T-helper 22 cell (primary cell): ENCODE measurements around the gene PITPNC1.
"Not testable (repeated sequence)": the region's sequence is repeated elsewhere in the genome, so short reads cannot be mapped to it uniquely, and the experiment has no call there.

Source experiments
- DNase-seq: peaks from one replicate; pipeline ENCODE4 v3.0.0-alpha.2; 2020; ENCODE audit warnings: low read depth

The PITPNC1 gene

GRCh38 chr17:67624886-67625656, 248.0 kb downstream of the PITPNC1 start:
- DNase-seq: no peak

DNA sequence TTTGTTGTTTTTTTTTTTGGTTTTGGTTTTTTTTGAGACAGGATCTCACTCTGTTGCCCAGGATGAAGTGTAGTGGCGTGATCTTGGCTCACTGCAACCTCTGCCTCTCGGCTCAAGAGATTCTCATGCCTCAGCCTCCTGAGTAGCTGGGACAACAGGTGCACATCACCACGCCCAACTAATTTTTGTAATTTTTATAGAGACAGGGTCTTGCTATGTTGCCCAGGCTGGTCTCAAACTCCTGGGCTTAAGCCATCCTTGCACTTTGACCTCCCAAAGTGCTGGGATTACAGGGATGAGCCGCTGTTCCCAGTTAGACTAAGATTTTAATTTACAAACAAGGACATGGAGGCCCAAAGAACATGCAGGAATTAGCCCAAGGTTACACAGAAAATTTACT, 248.9 kb downstream of the PITPNC1 start:
- no peak for DNase-seq

DNA sequence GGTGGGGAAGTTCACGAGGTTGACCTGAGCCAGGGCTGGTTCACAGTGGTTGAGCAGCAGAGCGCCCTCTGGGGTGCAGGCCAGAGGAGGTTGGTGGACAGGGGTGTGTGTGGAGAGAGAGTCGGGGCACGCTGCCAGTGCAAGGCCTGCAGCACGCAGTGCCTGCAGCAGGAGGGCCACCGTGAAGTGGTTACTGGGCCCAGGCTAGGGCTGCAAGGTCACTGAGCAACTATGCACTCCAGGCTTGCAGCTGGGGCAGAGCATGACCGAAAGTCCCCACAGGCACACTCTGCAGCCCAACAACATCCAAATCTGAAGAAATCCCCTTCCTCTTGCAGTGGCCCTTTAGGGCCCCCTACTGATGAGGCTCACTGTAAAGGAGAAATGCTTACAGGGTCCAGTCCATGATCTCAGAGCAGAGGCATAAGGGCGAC, 251.5 kb downstream of the PITPNC1 start:
- no peak for DNase-seq

DNA sequence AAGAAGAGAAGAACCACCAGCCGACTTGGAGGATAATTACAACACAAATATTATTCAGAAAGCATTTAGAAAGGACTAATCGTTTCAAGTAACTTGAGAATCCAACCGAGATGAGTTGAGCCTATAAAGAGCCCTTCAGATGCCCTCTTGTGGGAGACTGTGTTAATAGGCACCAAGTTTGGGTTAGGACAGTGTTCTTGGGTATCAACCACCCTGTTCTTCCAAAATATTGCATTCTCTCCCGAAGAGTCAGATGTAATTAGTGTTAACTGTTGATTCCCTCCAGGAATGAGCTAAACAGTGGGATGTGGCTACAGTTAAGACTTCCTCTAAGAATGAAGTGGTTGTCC, 252.9 kb downstream of the PITPNC1 start:
- no peak for DNase-seq

DNA sequence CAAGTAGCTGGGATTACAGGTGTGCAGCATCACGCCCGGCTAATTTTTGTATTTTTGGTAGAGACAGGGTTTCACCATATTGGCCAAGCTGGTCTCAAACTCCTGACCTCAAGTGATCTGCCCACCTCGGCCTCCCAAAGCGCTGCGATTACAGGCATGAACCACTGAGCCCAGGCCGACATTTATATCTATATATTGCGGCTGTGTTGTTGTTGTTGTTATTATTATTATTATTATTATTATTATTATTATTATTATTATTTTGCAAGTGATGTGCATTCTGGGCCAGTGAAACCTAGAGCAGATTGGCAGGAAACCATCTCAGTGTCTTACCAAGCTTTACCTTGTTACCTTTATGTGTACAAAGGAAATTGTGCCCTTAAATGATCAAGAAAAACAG, 253.8 kb downstream of the PITPNC1 start:
- not testable (repeated sequence) for DNase-seq

- no peak for DNase-seq
Observed at GRCh38 chr17:67632141-67632540, 255.1 kb downstream of the PITPNC1 start.

DNA sequence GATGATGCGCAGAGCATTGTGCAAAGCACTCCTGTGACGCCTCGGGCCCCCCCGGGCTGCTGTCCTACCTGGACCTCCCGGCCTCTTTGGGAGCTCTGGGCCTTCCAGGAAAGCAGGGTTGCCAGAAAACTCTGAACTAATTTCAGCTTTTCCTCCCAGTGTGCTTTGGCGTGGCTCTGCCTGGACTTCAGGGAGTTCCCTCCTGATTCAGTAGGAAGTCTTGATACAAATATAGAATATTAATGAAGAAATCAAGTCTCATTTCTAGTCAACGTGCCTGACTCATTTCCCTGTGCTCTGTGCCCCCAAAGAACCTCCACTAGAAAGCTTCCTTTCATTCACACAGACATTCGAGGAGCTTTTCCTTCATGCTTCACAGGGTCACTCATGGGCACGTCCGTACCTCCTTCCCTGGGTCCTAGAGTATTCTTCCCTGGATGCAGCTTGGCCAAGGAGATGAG, 256.7 kb downstream of the PITPNC1 start:
- no peak for DNase-seq

DNA sequence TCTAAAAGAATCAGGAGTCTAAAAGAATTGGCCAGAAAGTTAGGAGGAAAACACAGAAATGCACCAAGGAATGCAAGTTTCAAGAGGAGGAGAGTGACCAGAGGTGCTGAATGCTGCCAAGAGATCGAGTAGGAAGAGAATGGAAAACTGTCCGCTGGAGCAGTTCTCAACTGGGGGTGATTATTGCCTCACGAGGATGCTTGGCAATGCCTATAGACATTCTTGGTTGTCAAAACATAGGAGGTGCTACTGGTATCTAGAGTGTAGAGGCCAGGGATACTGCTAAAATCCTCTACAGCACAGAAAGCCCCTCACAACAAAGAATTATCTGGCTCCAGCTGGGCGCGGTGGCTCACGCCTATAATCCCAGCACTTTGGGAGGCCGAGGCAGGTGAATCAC, 258.6 kb downstream of the PITPNC1 start:
- no peak for DNase-seq

- no peak for DNase-seq
Observed at GRCh38 chr17:67636312-67636711, 259.2 kb downstream of the PITPNC1 start.

GRCh38 chr17:67636834-67637520, 259.9 kb downstream of the PITPNC1 start:
- no peak for DNase-seq

GRCh38 chr17:67637901-67638641, 261.0 kb downstream of the PITPNC1 start:
- no peak for DNase-seq

GRCh38 chr17:67638871-67639270, 261.8 kb downstream of the PITPNC1 start:
- no peak for DNase-seq

- DNase-seq: no peak
Observed at GRCh38 chr17:67639555-67639954, 262.5 kb downstream of the PITPNC1 start.

GRCh38 chr17:67639979-67640378, 262.9 kb downstream of the PITPNC1 start:
- no peak for DNase-seq

DNA sequence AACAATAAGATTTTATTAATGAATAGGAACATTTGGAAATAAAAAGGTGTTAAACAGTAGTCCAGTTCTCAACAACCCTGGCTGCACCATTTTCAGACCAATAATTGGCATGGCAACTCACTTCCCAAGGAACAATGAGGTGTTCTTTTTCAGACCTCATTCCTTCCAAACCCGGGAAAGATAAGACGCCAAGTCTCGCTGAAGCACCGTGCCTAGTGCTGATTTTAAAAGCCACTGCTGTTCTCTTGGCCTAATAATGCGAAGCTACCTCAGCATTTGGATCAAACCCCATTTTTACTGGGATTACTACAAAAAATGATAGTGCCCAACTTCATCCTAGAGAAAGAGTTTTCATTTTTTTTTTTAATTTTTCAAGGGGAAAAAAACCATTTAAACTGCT, 265.4 kb downstream of the PITPNC1 start:
- DNase-seq: no peak

DNA sequence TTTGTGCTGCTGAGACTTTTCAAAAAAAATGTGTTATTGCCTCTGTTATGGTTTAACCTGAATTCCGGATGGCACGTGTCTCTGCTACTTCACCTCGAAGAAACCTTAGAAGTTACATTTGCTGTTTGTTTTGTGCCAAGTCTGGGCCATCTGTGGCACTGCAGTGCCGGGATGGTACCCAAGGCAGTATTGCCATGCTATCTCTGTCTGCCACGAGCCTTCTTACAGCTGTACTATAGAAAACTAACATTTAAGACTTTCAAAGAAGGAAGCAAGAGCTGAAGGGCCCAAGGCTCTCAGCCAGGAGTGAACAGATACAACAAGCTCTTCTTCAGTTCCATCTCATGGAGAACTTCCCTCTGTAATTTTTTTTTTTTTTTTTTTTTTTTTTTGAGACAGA, 267.0 kb downstream of the PITPNC1 start:
- no peak for DNase-seq

DNA sequence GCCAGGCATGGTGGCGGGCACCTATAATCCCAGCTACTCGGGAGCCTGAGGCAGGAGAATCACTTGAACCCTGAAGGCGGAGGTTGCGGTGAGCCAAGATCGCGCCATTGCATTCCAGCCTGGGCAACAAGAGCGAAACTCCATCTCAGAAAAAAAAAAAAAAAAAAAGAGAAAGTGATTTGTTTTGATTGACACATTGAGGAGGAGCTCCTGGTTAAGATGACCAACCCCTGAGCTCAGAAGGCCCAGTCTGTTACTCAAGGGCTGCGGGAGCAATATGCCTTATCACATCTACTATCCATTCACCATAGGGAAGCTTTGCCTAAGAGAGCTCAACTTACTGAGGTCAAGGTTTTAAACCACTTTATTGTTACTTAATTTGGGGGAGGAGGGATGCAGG, 268.1 kb downstream of the PITPNC1 start:
- DNase-seq: not testable (repeated sequence)

DNA sequence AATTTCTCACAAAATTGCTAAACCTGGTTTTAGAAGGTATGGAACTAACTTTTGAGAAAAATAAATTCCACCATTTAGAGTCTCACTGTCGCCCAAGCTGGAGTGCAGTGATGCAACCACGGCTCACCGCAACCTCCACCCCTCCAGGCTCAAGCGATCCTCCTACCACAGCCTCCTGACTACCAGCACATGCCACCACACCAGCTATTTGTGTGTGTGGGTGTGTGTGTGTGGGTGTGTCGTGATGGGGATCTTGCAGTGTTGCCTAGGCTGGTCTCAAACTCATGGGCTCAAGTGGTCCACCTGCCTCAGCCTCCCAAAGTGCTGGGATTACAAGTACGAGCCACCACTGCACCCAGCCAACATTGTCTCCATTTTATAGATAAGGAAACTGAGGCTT, 269.4 kb downstream of the PITPNC1 start:
- DNase-seq: no peak

DNA sequence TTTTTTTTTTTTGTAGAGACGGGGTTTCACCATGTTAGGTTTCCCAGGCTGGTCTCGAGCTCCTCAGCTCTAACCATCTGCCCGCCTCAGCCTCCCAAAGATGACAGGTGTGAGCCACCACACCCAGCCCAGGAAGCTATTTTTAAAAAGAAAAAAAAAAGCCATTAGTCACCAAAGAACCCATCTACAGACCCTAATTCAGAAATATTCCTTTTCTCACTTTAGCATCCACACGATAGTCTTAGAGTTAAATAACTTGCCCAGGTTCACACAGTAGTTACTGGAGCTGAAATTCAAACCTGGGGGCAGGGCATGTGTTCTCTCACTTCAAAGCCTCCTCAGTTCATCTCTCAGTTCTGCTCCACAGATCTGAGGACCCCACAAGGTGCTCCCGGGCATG, 270.4 kb downstream of the PITPNC1 start:
- no peak for DNase-seq

DNA sequence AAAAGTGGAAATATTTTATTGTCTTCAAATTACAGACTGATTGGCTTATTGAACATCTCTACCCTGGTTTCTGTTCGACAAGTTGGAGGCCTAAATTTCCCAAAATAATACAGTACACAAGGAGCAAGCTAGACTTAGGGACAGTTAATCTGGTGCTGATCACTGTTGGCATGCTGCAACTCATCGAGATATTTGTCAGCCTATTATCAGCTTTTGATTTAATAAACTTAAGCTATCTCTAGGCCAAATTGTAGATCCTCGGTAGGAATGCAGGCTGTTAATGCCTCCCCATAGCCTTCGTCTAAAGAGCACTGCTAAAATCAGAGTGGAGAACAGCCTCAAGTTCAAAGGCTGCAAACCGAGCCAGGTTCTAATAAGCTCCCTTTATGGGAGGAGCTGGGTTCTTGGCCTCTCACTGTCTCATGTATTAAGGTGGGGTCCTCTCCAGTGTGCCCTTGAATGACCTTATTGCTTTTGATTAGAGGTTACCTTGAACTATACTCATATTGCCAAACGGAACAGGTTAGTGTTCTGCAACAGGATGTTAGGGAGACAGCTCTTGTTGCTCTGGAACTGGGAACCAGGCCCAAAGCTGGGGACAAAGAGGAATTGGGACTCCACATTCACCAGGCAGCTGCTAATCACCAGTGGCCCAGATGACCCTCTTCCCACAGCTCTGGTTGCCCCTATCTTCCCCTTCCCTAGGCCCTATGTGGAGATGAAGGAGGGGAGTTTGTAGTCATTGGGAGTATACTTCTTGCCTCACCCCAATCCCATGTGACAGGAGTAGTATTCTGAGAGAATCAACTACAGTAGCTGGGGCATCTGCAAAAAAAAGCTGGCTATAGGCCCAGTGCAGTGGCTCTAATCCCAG, 271.2 kb downstream of the PITPNC1 start:
- no peak for DNase-seq

GRCh38 chr17:67648906-67649295, 271.8 kb downstream of the PITPNC1 start:
- DNase-seq: not testable (repeated sequence)

GRCh38 chr17:67649891-67650290, 272.8 kb downstream of the PITPNC1 start:
- DNase-seq: no peak
